Vagina (tissue), 2 donors: ENCODE measurements around the gene LAYN.

ENCODE experiments used
- POLR2A ChIP-seq, 2 donors: fragments of 450-650 bp; IDR thresholded peaks; one replicate each; pipeline ENCODE4 v1.6.1; 2017; ENCODE audit warnings: antibody characterized with exemption in 2 of 2, mild to moderate bottlenecking in 2 of 2, moderate library complexity in 2 of 2
- TF ChIP-seq, protein P1 (sequence below), 3 experiments: fragments of 450-650 bp in 2 of 3; fragments of 200-600 bp in 1 of 3; sonication (generic) in 1 of 3; IDR thresholded peaks; one replicate each; pipeline ENCODE4 v1.5.1; 2017 to 2019; ENCODE audit warnings: antibody characterized with exemption in 3 of 3, mild to moderate bottlenecking in 2 of 3, moderate library complexity in 2 of 3

DNA sequence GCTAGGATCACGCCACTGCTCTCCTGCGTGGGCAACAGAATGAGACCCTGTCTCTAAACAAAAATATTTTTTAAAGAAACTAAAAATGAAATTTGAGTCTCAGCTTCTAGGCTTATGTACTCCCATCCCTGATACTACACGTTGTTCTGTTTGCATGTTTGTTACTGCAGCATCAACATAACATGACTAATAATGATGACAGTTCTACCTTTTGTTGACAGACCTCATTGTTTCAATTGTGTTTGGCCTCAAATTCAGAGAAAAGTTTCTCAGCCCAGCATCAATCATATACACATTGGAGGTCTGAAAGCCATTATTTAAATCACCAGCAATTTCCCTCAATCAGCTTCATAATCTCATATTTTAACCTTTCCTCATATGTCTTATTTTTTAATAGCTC lies 20.8 kb downstream of the LAYN start:
- no peak for TF ChIP-seq POLR2A (IDR thresholded peaks at IDR 0.05)
- TF ChIP-seq, protein P1, sequence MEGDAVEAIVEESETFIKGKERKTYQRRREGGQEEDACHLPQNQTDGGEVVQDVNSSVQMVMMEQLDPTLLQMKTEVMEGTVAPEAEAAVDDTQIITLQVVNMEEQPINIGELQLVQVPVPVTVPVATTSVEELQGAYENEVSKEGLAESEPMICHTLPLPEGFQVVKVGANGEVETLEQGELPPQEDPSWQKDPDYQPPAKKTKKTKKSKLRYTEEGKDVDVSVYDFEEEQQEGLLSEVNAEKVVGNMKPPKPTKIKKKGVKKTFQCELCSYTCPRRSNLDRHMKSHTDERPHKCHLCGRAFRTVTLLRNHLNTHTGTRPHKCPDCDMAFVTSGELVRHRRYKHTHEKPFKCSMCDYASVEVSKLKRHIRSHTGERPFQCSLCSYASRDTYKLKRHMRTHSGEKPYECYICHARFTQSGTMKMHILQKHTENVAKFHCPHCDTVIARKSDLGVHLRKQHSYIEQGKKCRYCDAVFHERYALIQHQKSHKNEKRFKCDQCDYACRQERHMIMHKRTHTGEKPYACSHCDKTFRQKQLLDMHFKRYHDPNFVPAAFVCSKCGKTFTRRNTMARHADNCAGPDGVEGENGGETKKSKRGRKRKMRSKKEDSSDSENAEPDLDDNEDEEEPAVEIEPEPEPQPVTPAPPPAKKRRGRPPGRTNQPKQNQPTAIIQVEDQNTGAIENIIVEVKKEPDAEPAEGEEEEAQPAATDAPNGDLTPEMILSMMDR (IDR thresholded peaks at IDR 0.05): no peak
